Ishikawa (cell line): Measurements from ENCODE around the gene GLP2R.

Experiments used
- EGR1 ChIP-seq: IDR thresholded peaks from 2 replicates; pipeline ENCODE4 v1.6.1; 2012
- EP300 ChIP-seq: IDR thresholded peaks from 2 replicates; pipeline ENCODE4 v1.6.1; 2012; ENCODE audit warnings: borderline replicate concordance

GRCh38 chr17:9811537-9811936, 14.2 kb upstream of the GLP2R start:
- TF ChIP-seq EGR1 (no peak), EP300 (no peak)
